Measurements from ENCODE around the gene SNX25.

SNX25 gene

GRCh38 chr4:185395956-185396723 lies 186.7 kb downstream of the SNX25 start (continued):
- TF ChIP-seq PRDM4 (tag by site-specific recombination; IDR thresholded peaks at IDR 0.05), result no peak
- no peak for TF ChIP-seq ZNF560 (tag by site-specific recombination; IDR thresholded peaks at IDR 0.05; ENCODE audit: borderline replicate concordance)
- TF ChIP-seq TSHZ1 (tag by site-specific recombination; IDR thresholded peaks at IDR 0.05; ENCODE audit: borderline replicate concordance), result no peak
- TF ChIP-seq ZNF785 (tag by site-specific recombination; IDR thresholded peaks at IDR 0.05), result peak; percentile 73; the same call in 1 of the 2 replicates
- TF ChIP-seq ZNF529 (tag by site-specific recombination; IDR thresholded peaks at IDR 0.05; ENCODE audit: insufficient replicate concordance), result no peak
- no peak for TF ChIP-seq ZNF670 (tag by site-specific recombination; IDR thresholded peaks at IDR 0.05; ENCODE audit: low read depth)
- no peak for TF ChIP-seq FEZF1 (tag by site-specific recombination; IDR thresholded peaks at IDR 0.05)
- no peak for TF ChIP-seq ZNF121 (tag by site-specific recombination; IDR thresholded peaks at IDR 0.05)
- TF ChIP-seq BCL11A (tag by site-specific recombination; IDR thresholded peaks at IDR 0.05; ENCODE audit: low read depth), result no peak
- no peak for TF ChIP-seq ZNF658 (tag by site-specific recombination; IDR thresholded peaks at IDR 0.05)
- TF ChIP-seq OVOL3 (tag by site-specific recombination; IDR thresholded peaks at IDR 0.05), result no peak

GRCh38 chr4:185396724-185397385 lies 187.5 kb downstream of the SNX25 start, which contains the start of gene ANKRD37:
Gene ANKRD37, plus strand, starts transcription at chr4:185396841. Its CDS starts 83 bp downstream, at chr4:185396924.
- ChIA-PET CTCF (interaction anchor here (1.3 kb wide), 1 partner anchor 201 kb away, joined by 3 read pairs; no protein-coding TSS in a partner anchor), POLR2A (interaction anchor here (0.6 to 1.3 kb wide), 4 partner anchors 8 to 254 kb away, joined by 3 to 4 read pairs (median 3); partner anchors contain the start of gene SLC25A4)
- Histone ChIP-seq H3K27ac (ENCODE audit: extremely low read depth, low read depth, low read length) (peak within 1 kb of the TSS; percentile 81), H3K4me3 (ENCODE audit: low read depth, low read length) (peak within 1 kb of the TSS; percentile 60), H3K9me3 (ENCODE audit: control insufficient read depth, insufficient read depth, low read depth, low read length) (no peaks in the 10 kb centered on the region), H3K36me3 (ENCODE audit: control insufficient read depth in 2 of 2, insufficient read depth in 1 of 2, low read length in 2 of 2) (peaks cover 0 to 32% of the 10 kb centered on the region in 2 experiments; a peak in 2 of 3 replicates), H3K4me1 (ENCODE audit: control insufficient read depth, insufficient read depth, low read length) (peaks cover 4% of the 10 kb centered on the region; the same call in 1 of the 2 replicates)
- TF ChIP-seq ZNF555 (tag by site-specific recombination; conservative IDR thresholded peaks at IDR 0.05) (no peak), ZNF776 (tag by site-specific recombination; IDR thresholded peaks at IDR 0.05; ENCODE audit: borderline replicate concordance) (no peak), ZNF133 (tag by site-specific recombination; IDR thresholded peaks at IDR 0.05) (no peak), ZNF610 (tag by site-specific recombination; IDR thresholded peaks at IDR 0.05; ENCODE audit: borderline replicate concordance) (no peak), ZBTB8A (tag by site-specific recombination; IDR thresholded peaks at IDR 0.05) (peak; percentile 61), SCRT2 (tag by site-specific recombination; IDR thresholded peaks at IDR 0.05) (0 out of 2 replicates have a peak, but pooled peaks have one; percentile 9), OSR2 (tag by site-specific recombination; IDR thresholded peaks at IDR 0.05) (no peak), GLI4 (tag by site-specific recombination; IDR thresholded peaks at IDR 0.05) (no peak), ZNF513 (tag by site-specific recombination; IDR thresholded peaks at IDR 0.05) (no peak), ZNF549 (tag by site-specific recombination; IDR thresholded peaks at IDR 0.05) (no peak), ZSCAN23 (tag by site-specific recombination; IDR thresholded peaks at IDR 0.05) (no peak), ZNF624 (tag by site-specific recombination; IDR thresholded peaks at IDR 0.05) (no peak), WT1 (tag by site-specific recombination; IDR thresholded peaks at IDR 0.05) (0 out of 2 replicates have a peak, but pooled peaks have one; percentile 9), ZNF488 (tag by site-specific recombination; IDR thresholded peaks at IDR 0.05) (no peak), KLF1 (tag by site-specific recombination; IDR thresholded peaks at IDR 0.05) (peak; percentile 79; the same call in 1 of the 2 replicates), KLF8 (tag by site-specific recombination; IDR thresholded peaks at IDR 0.05) (peak; percentile 12; the same call in 1 of the 2 replicates), ZNF335 (tag by site-specific recombination; conservative IDR thresholded peaks at IDR 0.05) (peak; percentile 38)
